ENCODE measurements around the gene FAM20C.

DNA sequence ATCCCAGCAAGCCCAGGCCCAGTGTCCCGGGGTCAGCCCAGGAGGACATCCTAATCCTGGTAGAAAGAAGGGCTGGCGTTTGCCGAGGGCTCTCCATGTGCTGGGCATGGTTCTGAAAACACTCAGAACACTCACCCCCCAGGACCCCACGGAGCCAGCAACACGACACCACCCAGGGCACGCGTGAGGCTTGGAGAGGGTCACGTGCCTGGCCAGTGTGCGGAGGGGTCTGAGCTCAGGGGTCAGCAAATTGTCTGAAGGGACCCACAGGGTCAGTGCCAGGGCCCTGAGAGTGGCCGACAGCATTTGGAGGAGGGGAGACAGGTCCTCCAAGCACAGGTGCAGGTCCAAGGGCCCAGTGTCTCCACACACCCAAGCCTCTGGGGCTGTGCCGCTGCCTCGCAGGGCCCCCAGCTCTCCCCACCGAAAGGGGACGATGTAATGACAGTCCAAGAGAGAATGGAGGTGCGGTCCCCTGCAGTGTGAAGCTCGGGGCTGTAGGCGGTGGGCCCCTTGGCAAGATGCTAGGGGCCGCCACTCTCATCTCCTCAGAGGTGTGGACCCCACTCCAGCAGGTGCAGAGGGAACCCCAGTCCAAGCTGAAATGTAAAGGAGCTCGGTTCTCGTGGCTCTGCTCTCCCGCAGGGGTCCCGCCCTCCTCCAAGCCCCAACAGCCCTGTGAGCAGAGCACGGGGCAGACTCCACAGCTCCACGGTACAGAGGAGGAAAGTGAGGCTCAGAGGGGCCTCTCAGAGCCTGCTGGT lies 105.4 kb downstream of the FAM20C start:
- TF ChIP-seq, protein P1, sequence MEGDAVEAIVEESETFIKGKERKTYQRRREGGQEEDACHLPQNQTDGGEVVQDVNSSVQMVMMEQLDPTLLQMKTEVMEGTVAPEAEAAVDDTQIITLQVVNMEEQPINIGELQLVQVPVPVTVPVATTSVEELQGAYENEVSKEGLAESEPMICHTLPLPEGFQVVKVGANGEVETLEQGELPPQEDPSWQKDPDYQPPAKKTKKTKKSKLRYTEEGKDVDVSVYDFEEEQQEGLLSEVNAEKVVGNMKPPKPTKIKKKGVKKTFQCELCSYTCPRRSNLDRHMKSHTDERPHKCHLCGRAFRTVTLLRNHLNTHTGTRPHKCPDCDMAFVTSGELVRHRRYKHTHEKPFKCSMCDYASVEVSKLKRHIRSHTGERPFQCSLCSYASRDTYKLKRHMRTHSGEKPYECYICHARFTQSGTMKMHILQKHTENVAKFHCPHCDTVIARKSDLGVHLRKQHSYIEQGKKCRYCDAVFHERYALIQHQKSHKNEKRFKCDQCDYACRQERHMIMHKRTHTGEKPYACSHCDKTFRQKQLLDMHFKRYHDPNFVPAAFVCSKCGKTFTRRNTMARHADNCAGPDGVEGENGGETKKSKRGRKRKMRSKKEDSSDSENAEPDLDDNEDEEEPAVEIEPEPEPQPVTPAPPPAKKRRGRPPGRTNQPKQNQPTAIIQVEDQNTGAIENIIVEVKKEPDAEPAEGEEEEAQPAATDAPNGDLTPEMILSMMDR (conservative IDR thresholded peaks at IDR 0.05; ENCODE audit: low read depth, low read length), result no peak
- TF ChIP-seq EZH2 (IDR thresholded peaks at IDR 0.05; ENCODE audit: borderline replicate concordance, low read depth, low read length, poor library complexity, severe bottlenecking), result no peak

All from A673 (cell line).